HG03575 (cell line): ENCODE results near the gene FST.

Experiments used
- ATAC-seq: cut with Tn5 transposase; IDR thresholded peaks from one replicate; pipeline ENCODE4 v1.9.1; 2021; ENCODE audit not compliant: unreplicated experiment, insufficient number of reproducible peaks, low FRiP score; ENCODE audit errors: extremely low read depth

Gene FST

GRCh38 chr5:53472720-53473510 is 7.5 kb upstream of the FST start:
- ATAC-seq, result no peak

- no peak for ATAC-seq
These were observed 6.8 kb upstream of the FST start for GRCh38 chr5:53473633-53474032.

- ATAC-seq, result no peak
These were observed 5.1 kb upstream of the FST start for GRCh38 chr5:53475320-53475719.

DNA sequence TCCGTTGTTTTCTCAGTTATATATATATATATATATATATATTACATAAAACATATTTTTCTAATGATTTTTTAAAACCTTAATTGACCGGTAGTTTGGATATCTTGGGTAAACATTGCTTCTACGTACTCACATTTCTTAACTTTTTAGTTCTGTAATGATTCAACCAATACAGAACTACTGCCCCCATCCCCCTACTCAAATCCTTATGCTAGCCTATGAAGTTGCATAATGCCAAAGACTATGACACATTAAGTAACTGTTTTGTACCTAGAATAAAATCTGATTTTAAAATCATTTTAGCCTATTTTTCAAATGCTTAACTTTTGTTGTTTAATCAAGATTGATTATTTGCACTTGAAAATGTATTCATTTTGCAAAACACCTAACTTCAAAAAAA is 4.4 kb upstream of the FST start:
- no peak for ATAC-seq

GRCh38 chr5:53476531-53477480 is 3.6 kb upstream of the FST start:
- no peak for ATAC-seq

DNA sequence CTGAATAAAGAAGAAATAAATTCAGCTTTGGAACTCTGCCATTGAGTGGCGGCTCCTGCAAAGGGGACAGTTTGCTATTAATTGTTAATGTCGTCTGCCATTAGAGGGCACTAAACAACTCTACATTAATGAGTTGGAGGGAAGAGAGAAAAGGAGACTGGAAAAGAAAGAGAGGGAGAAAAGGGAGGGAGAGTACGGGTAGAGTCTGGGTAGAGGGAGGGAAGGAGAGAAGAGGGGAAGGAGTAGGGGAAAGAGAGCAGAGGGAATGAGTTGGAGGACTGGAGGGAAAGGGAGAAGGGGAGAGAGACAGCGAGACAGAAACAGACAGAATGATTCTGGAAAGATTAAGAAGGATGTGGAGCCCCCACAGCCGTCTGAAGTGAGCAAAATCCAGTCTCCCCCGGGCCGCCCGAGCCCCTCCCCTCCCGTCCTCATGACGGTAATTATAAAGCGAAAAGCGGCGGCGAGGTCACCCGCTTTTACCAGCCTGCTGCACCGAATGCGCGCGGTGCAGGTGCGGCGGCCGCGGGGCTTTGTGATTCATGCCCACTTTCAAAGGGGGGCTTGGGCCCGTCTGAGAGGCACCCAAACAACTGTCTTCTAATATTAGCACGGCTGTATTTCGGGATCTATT is 1.9 kb upstream of the FST start:
- ATAC-seq, result no peak

DNA sequence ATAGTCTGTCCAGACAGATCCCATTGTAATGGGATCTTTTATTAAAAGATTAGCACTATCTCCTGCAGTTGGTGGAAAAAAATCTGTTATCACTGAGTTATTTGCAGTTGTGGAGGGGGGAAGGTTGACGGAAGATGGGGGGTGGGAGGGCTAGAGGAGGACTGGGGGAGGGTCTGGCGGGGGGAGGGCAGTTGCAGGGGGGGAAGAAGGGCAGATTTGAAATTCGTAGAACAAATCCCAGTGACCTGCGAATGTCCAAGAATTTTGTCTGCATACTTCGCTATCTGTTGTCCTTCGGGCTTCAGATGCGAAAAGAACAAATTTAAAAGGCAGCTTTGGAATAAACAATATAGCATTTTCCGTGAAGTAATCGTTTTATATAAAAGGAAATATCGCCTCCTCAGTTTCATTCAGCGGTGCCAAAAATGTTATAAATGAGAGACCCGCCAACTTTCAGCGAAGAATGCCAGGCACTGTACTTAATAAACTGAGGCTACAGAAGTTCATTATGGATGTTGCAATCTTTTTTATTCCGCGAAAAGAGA is 1.3 kb upstream of the FST start:
- no peak for ATAC-seq

GRCh38 chr5:53479590-53480415 is 626 bp upstream of the FST start:
- no peak for ATAC-seq

DNA sequence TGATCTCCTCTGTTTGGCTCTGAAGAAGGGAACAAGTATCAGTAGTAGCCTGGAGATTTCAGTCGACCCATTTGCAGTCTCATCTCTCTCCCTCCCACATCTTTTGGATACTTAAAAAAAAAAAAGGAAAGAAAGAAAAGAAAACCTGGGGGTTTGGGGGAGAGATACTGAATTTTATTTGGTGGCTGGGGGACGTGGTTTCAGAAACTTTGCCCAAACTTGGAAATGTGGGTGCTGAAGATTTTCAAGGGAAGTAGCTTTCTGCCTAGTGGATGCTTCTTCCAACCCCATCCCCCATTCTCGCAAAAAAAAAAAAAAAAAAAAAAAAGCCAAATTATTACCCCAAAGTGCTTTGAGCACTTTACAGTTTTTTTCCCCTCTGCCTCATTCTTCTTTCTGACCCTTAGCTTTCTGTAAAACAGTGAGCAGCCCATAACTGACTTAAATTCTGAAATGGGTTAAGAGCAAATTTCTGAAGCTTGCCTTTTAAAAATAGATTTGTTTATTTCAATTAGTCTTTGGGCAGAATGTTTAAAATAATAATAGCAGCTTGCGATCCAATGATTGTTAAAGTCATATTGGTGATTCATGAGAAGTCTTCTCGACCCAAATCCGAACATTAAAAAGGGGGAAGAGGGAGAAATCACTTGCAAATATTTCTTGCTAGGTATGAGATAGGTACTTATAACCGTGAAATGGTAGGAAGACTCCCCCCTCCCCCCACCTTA is 894 bp downstream of the FST start:
- ATAC-seq, result no peak

DNA sequence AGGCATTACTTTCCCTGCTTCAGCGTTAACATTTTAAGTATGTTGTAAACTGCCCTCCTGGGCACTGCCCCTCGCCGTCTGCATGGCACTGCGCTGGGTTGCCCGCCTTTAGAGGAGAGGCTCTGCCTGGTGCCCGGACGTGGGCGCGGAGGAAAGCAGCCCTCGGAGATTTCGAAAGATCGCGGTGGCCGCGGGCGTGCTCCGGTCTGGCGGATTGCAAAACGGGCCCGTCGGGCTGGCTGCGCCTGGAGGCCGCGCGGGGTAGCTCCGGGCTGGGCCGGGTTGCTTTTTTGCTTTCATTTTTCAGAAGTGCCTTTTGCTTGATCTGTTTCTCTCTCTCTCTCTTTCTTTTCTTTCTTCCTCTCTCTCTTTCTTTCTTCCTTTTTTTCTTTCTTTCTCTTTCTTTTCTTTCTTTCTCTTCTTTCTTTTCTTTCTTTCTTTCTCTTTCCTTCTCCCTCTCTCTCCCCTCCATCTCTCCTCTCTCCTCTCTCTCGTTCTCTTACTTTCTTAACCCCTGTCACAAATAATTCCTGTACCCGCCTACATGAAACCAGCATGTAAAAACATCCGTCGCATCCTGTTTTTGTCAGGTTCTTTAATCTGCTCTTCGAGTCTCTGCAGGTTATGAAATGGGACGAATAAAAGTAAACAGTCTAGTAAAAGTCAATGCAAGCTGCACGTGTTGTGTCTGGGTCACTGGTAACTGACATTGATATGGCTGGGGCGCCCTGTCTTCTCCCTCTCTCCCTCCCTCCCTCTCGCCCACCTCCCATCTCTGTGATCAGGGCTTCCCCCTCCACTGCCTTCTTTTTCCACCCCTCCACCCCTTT is 1.7 kb downstream of the FST start:
- no peak for ATAC-seq

GRCh38 chr5:53482717-53483638 is 2.5 kb downstream of the FST start:
- ATAC-seq, result no peak

GRCh38 chr5:53487436-53487835 is 7.0 kb downstream of the FST start:
- no peak for ATAC-seq

GRCh38 chr5:53488195-53488722 is 7.8 kb downstream of the FST start:
- ATAC-seq, result no peak

GRCh38 chr5:53490747-53491146 is 10.3 kb downstream of the FST start:
- ATAC-seq, result no peak

- no peak for ATAC-seq
These were observed 20.6 kb downstream of the FST start for GRCh38 chr5:53501054-53501453.
